ENCODE measurements around the gene PRELID3B.

PRELID3B gene

GRCh38 chr20:59051666-59052185 is 9.1 kb upstream of the PRELID3B start:
- no peak for DNase-seq (ENCODE audit: low read depth)
- TF ChIP-seq CTCF (IDR thresholded peaks at IDR 0.05; ENCODE audit: low read depth, low read length, missing control alignments): no peak
- H3K4me3 ChIP-seq (ENCODE audit: low read depth, low read length): no peak overlapping the region

GRCh38 chr20:59050437-59050836 is 7.9 kb upstream of the PRELID3B start:
- no peak for TF ChIP-seq CTCF (IDR thresholded peaks at IDR 0.05; ENCODE audit: low read depth, low read length, missing control alignments)
- no peak overlapping the region for H3K4me3 ChIP-seq (ENCODE audit: low read depth, low read length)
- no peak for DNase-seq (ENCODE audit: low read depth)

- DNase-seq (ENCODE audit: low read depth): no peak
- TF ChIP-seq CTCF (IDR thresholded peaks at IDR 0.05; ENCODE audit: low read depth, low read length, missing control alignments): no peak
- no peak overlapping the region for H3K4me3 ChIP-seq (ENCODE audit: low read depth, low read length)
Measured at GRCh38 chr20:59048681-59049030, 6.1 kb upstream of the PRELID3B start.

GRCh38 chr20:59047938-59048680 is 5.5 kb upstream of the PRELID3B start:
- no peak for DNase-seq (ENCODE audit: low read depth)
- no peak overlapping the region for H3K4me3 ChIP-seq (ENCODE audit: low read depth, low read length)
- TF ChIP-seq CTCF (IDR thresholded peaks at IDR 0.05; ENCODE audit: low read depth, low read length, missing control alignments): no peak

- TF ChIP-seq CTCF (IDR thresholded peaks at IDR 0.05; ENCODE audit: low read depth, low read length, missing control alignments): no peak
Measured at GRCh38 chr20:59046862-59047261, 4.3 kb upstream of the PRELID3B start.

GRCh38 chr20:59044796-59045195 is 2.2 kb upstream of the PRELID3B start:
- no peak for DNase-seq (ENCODE audit: low read depth)

More at GRCh38 chr20:59046862-59047261, 4.3 kb upstream of the PRELID3B start:
- DNase-seq (ENCODE audit: low read depth): no peak
- no peak overlapping the region for H3K4me3 ChIP-seq (ENCODE audit: low read depth, low read length)

More at GRCh38 chr20:59044796-59045195, 2.2 kb upstream of the PRELID3B start:
- H3K4me3 ChIP-seq (ENCODE audit: low read depth, low read length): no peak overlapping the region
- no peak for TF ChIP-seq CTCF (IDR thresholded peaks at IDR 0.05; ENCODE audit: low read depth, low read length, missing control alignments)

Data from GM12864 (cell line).